K562 (cell line): Measurements from ENCODE around the gene TANGO6. TPM values are rescaled to one million over a fixed set of nuclear protein-coding genes. Genes with fewer than 3 reads are reported as not detected.

Experiments used
- ATAC-seq: fragments of 200-7000 bp; cut with Tn5 transposase; 3 replicates; pipeline ENCODE4 v1.9.1; 2020; ENCODE audit warnings: moderate library complexity
- BruUV-seq: library from RNA; stranded (reverse); fragments of 400-500 nt; replicated peaks from 2 replicates; lab custom pipeline; 2021; lab: Mats Ljungman, UMichigan
- CTCF ChIA-PET: fragments of 300-600 bp; formaldehyde crosslinking; extraction: SDS; loops from one replicate; lab custom pipeline; 2021; ENCODE audit warnings: low intra/inter-chr PET ratio; lab: Yijun Ruan, JAX
- POLR2A ChIA-PET: fragments of 300-600, 350-650 bp; sonication (Branson Sonifier 250); formaldehyde crosslinking; extraction: SDS; loops from one replicate; lab custom pipeline; 2021; ENCODE audit warnings: antibody characterized with exemption, inconsistent platforms; lab: Yijun Ruan, JAX
- DNase-seq, 4 experiments: peaks; one replicate each; pipeline versions ENCODE4 v3.0.0 to v3.0.0-alpha.2; 2011 to 2018; ENCODE audit warnings: low spot score in 3 of 4, mixed read lengths in 3 of 4; ENCODE audit errors: extremely low read depth in 1 of 4
- FAIRE-seq: peaks from 2 replicates; lab custom pipeline; 2011; peaks lifted over from hg19 to GRCh38; lab: Jason Lieb, UNC
- H2AFZ ChIP-seq: 2 replicates; pipeline ENCODE4 v1.6.0; 2011; ENCODE audit warnings: low read depth, low read length, control low read depth, inconsistent platforms
- H3K27ac ChIP-seq: fragments of 200-600 bp; 3 replicates; pipeline ENCODE4 v1.8.0; 2011; ENCODE audit warnings: low read depth, mild to moderate bottlenecking, control low read depth, inconsistent platforms, low read length, moderate library complexity, mixed read lengths; ENCODE audit errors: extremely low read depth
- H3K27me3 ChIP-seq, 2 experiments: fragments of 300-600 bp in 1 of 2; 2 replicates in 1 of 2; 3 replicates in 1 of 2; pipeline versions ENCODE4 v1.6.0 to v1.8.0; 2011; ENCODE audit warnings: inconsistent platforms in 2 of 2, low read length in 2 of 2, mild to moderate bottlenecking in 1 of 2, mixed read lengths in 1 of 2, moderate library complexity in 1 of 2; ENCODE audit not compliant: control insufficient read depth in 2 of 2, insufficient read depth in 2 of 2
- H3K36me3 ChIP-seq: fragments of 300-600 bp; 3 replicates; pipeline ENCODE4 v1.8.0; 2011; ENCODE audit warnings: mild to moderate bottlenecking, low read length, inconsistent platforms; ENCODE audit not compliant: control insufficient read depth, insufficient read depth
- H3K4me1 ChIP-seq, 2 experiments: fragments of 200-600 bp in 1 of 2; replicated peaks in 1 of 2; 2 replicates in 1 of 2; 3 replicates in 1 of 2; pipeline versions ENCODE4 v1.5.1 to v1.8.0; 2011; ENCODE audit warnings: inconsistent platforms in 2 of 2, low read length in 2 of 2, mild to moderate bottlenecking in 1 of 2, mixed read lengths in 1 of 2, moderate library complexity in 1 of 2; ENCODE audit not compliant: control insufficient read depth in 2 of 2, insufficient read depth in 2 of 2
- H3K4me2 ChIP-seq: 2 replicates; pipeline ENCODE4 v1.6.1; 2011; ENCODE audit warnings: low read length, control low read depth, inconsistent platforms, mixed read lengths; ENCODE audit not compliant: insufficient read depth
- H3K4me3 ChIP-seq: fragments of 200-600 bp; sonication (generic), shearing (Covaris generic); 2 replicates; pipeline ENCODE4 v1.5.1; 2016; ENCODE audit warnings: control low read depth, inconsistent platforms
- H3K79me2 ChIP-seq: fragments of 200-600 bp; 3 replicates; pipeline ENCODE4 v1.8.0; 2011; ENCODE audit warnings: low read length, inconsistent platforms; ENCODE audit not compliant: control insufficient read depth, insufficient read depth
- H3K9ac ChIP-seq, 2 experiments: 2 replicates each; pipeline versions ENCODE4 v1.6.0 to v1.6.1; 2011; ENCODE audit warnings: low read depth in 2 of 2, low read length in 2 of 2, control low read depth in 1 of 2, inconsistent platforms in 1 of 2, mild to moderate bottlenecking in 1 of 2, mixed read lengths in 1 of 2; ENCODE audit not compliant: insufficient read depth in 1 of 2
- H3K9me1 ChIP-seq: one replicate; pipeline ENCODE4 v1.6.0; 2011; ENCODE audit warnings: inconsistent platforms, mild to moderate bottlenecking, low read length, moderate library complexity; ENCODE audit not compliant: control insufficient read depth, insufficient read depth
- H3K9me3 ChIP-seq: replicated peaks from 2 replicates; pipeline ENCODE4 v1.5.1; 2011; ENCODE audit warnings: low read depth, low read length, inconsistent platforms; ENCODE audit not compliant: control insufficient read depth, insufficient read depth
- H4K20me1 ChIP-seq: replicated peaks from 2 replicates; pipeline ENCODE4 v1.6.1; 2011; ENCODE audit warnings: low read length, inconsistent platforms, mixed read lengths; ENCODE audit not compliant: control insufficient read depth, insufficient read depth
- MTA3 ChIP-seq: fragments of 450-650 bp; formaldehyde crosslinking; IDR thresholded peaks from 2 replicates; pipeline ENCODE4 v1.6.1; 2017; ENCODE audit warnings: mild to moderate bottlenecking, borderline replicate concordance
- ZBTB33 ChIP-seq: sonication (generic); formaldehyde crosslinking; IDR thresholded peaks from 2 replicates; pipeline ENCODE4 v1.8.1; 2023; ENCODE audit warnings: mild to moderate bottlenecking, missing genetic modification reagents
- ZNF695 ChIP-seq: fragments of 450-650 bp; formaldehyde crosslinking; IDR thresholded peaks from 2 replicates; pipeline ENCODE4 v1.4.0; 2020; ENCODE audit warnings: mild to moderate bottlenecking, moderate library complexity
- WGBS: fragments of 100-300 bp; shearing (Covaris generic); methylation state at CpG from one replicate; pipeline ENCODE4 v1.1.6; 2016; ENCODE audit warnings: low coverage, mixed read lengths; ENCODE audit not compliant: insufficient coverage; ENCODE audit errors: missing lambda C conversion rate; 5-methylcytosine and 5-hydroxymethylcytosine counted together
- in situ Hi-C: fragments of 300-500 bp; cut with MboI; formaldehyde crosslinking; loops from 4 replicates; pipeline ENCODE4 v1.15.0; 2018; ENCODE audit warnings: inconsistent platforms, mixed read lengths
- intact Hi-C: fragments of 100-400 bp; cut with micrococcal nuclease; formaldehyde crosslinking; loops from 2 replicates; pipeline ENCODE4 v1.14.2; 2022
- polyA plus RNA-seq, 8 experiments: library from polyadenylated mRNA; depleted of rRNA in 4 of 8; stranded (reverse) in 5 of 8; unstranded in 3 of 8; fragments of >200 nt; fragmentation: Nextera tagmentation in 2 of 8; fragmentation: Illumina TruSeq in 1 of 8; extraction: Ambion mirVana in 2 of 8; extraction: Trizol in 1 of 8; gene quantifications; 2 replicates each; pipeline versions ENCODE4 v1.2.1 to v1.2.3, GENCODE V29; 2011 to 2014; ENCODE audit warnings: inconsistent platforms in 1 of 8, missing spikeins in 1 of 8
- total RNA-seq, 7 experiments: library from RNA; depleted of rRNA in 6 of 7; stranded (reverse); fragments of >200 nt in 6 of 7; fragmentation: Illumina TruSeq in 2 of 7; extraction: Trizol in 2 of 7; gene quantifications; 2 replicates each; pipeline versions ENCODE4 v1.2.1 to v1.2.3, GENCODE V29; 2011 to 2021; ENCODE audit warnings: low replicate concordance in 1 of 7

Gene TANGO6
- total and polyA plus RNA-seq, 9 of the 15 experiments (the other 6 are each of a cell fraction or from before 2014, with no cell fraction given), result 1.6 to 15.2 (median 9.6) TPM

- no peak for TF ChIP-seq ZBTB33 (CRISPR knock-in tag)
Observed at GRCh38 chr16:68921637-68922036, 78.3 kb downstream of the TANGO6 start (continued).

GRCh38 chr16:68923116-68923515 is 79.8 kb downstream of the TANGO6 start:
- in situ Hi-C loops (no loop called here), intact Hi-C loops (no loop called here)
- ChIA-PET POLR2A (interaction anchor here (0.7 kb wide), 1 partner anchor 29 kb away, joined by 4 read pairs; no protein-coding TSS in a partner anchor), CTCF (interaction anchor here (0.7 kb wide), 1 partner anchor 19 kb away, joined by 3 read pairs; no protein-coding TSS in a partner anchor)
- Histone ChIP-seq H3K79me2 (no peaks in the 10 kb centered on the region), H2AFZ (no peak overlapping the region), H3K36me3 (peaks cover 14% of the 10 kb centered on the region; the same call in 1 of the 3 replicates), H3K27ac (no peak overlapping the region), H3K9me1 (no peaks in the 10 kb centered on the region), H3K4me2 (no peak overlapping the region), H3K27me3 (no peaks in the 10 kb centered on the region), H3K9ac (no peak overlapping the region), H4K20me1 (no peaks in the 10 kb centered on the region), H3K4me1 (no peaks in the 10 kb centered on the region), H3K9me3 (no peaks in the 10 kb centered on the region), H3K4me3 (no peak overlapping the region)
- FAIRE-seq, result no peak
- TF ChIP-seq ZNF695 (CRISPR knock-in tag) (no peak), MTA3 (no peak)
- no TSS peak for BruUV-seq
- 79% methylated on average over 6 of the region's 12 CpGs for WGBS
- no peak for DNase-seq
- ATAC-seq, result no peak
